GM12801 (cell line): ENCODE data around the gene SLC25A48.

Experiments used
- TF ChIP-seq, protein P1 (sequence below): IDR thresholded peaks from one replicate; pipeline ENCODE4 v1.5.1; 2011; ENCODE audit warnings: control low read depth; ENCODE audit not compliant: insufficient read length; ENCODE audit errors: extremely low read depth

Gene SLC25A48

DNA sequence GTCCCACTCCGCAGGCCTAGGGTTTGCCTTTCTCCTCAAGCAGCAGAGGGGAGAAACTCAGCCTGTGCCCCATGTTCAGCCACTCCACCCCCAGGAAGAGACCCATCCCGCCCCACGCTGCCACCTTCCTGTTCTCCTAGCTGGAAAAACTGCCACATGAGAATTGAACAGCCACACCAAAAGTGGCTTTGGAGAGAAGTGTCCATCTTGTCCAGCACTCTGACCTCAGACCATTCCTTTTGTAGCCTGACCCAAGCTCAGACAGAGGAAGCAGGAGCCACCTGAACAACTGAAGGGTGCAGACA, 8.3 kb upstream of the SLC25A48 start:
- TF ChIP-seq, protein P1, sequence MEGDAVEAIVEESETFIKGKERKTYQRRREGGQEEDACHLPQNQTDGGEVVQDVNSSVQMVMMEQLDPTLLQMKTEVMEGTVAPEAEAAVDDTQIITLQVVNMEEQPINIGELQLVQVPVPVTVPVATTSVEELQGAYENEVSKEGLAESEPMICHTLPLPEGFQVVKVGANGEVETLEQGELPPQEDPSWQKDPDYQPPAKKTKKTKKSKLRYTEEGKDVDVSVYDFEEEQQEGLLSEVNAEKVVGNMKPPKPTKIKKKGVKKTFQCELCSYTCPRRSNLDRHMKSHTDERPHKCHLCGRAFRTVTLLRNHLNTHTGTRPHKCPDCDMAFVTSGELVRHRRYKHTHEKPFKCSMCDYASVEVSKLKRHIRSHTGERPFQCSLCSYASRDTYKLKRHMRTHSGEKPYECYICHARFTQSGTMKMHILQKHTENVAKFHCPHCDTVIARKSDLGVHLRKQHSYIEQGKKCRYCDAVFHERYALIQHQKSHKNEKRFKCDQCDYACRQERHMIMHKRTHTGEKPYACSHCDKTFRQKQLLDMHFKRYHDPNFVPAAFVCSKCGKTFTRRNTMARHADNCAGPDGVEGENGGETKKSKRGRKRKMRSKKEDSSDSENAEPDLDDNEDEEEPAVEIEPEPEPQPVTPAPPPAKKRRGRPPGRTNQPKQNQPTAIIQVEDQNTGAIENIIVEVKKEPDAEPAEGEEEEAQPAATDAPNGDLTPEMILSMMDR = no peak

- TF ChIP-seq, protein P1 = no peak
Measured at GRCh38 chr5:135826994-135827671, 7.3 kb upstream of the SLC25A48 start.

- TF ChIP-seq, protein P1 = no peak
Measured at GRCh38 chr5:135827965-135828781, 6.3 kb upstream of the SLC25A48 start.

DNA sequence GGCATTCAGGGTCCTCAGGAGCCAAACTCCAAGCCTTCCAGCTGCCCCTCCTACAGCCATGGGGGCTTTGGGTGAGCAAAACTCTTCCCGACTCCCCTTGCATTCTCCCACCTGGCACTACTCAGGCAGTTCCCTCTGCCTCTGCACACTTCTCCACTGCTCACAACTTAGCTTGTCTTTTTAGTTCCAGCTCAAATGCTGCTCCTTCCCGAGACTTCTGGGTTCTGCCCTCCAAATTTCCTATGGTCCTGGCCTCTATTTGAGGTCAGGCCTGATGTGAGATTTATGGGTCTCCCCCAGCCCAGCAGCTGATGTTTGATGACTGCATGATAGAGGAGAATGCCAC, 5.7 kb upstream of the SLC25A48 start:
- TF ChIP-seq, protein P1 = no peak

GRCh38 chr5:135829179-135829578, 5.3 kb upstream of the SLC25A48 start:
- TF ChIP-seq, protein P1 = no peak

- TF ChIP-seq, protein P1 = no peak
Measured at GRCh38 chr5:135829681-135830383, 4.6 kb upstream of the SLC25A48 start.

DNA sequence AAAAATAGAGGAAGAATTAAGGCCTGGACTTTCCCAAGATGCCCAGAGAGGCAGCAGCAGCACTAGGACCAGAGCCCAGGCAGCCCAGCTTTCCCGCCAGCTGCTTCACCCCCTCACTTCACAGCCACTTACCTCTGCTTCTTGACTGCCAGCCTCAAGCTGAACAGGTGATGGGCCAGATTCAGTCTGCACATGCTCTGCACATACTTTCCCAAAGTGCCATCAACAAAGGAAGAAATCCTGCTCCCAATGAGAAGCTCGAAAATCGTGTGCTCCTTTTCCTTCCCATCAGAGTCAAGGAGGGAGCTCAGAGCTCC, 4.1 kb upstream of the SLC25A48 start:
- TF ChIP-seq, protein P1 = no peak
